HCT116 (cell line): ENCODE results near the gene BCKDHB. TPM values are rescaled to one million over a fixed set of nuclear protein-coding genes. Genes with fewer than 3 reads are reported as not detected.
A peak's percentile ranks its signal among the peaks of the same experiment; 100 is the strongest.
"Not testable (repeated sequence)": the region's sequence is repeated elsewhere in the genome, so short reads cannot be mapped to it uniquely, and the experiment has no call there.

ENCODE experiments used
- ATAC-seq: fragments of 200-7000 bp; cut with Tn5 transposase; 2 replicates; pipeline ENCODE4 v1.9.1; 2020; ENCODE audit warnings: mild to moderate bottlenecking, moderate library complexity
- BruUV-seq: library from RNA; stranded (reverse); fragments of 400-500 nt; replicated peaks from 2 replicates; lab custom pipeline; 2021; lab: Mats Ljungman, UMichigan
- CTCF ChIA-PET: fragments of 300-600 bp; sonication (Branson Sonifier 250); formaldehyde crosslinking; loops from one replicate; lab custom pipeline; 2021; ENCODE audit warnings: antibody characterized with exemption; lab: Charles Lee
- POLR2A ChIA-PET: fragments of 300-600, 350-600 bp; sonication (Branson Sonifier 250); formaldehyde crosslinking; loops from one replicate; lab custom pipeline; 2021; ENCODE audit warnings: antibody characterized with exemption; lab: Charles Lee
- RAD21 ChIA-PET, 2 experiments: fragments of 300-600 bp; sonication (Branson Sonifier 250); formaldehyde crosslinking; loops; one replicate each; lab custom pipeline; 2023; ENCODE audit warnings: low total read pairs in 2 of 2; ENCODE audit not compliant: uncharacterized antibody in 2 of 2, unreplicated experiment in 2 of 2, low non-redundant PET in 1 of 2; lab: Charles Lee
- DNase-seq: peaks from one replicate; pipeline ENCODE4 v3.0.0-alpha.2; 2010; ENCODE audit warnings: low read depth, low spot score
- H2AFZ ChIP-seq: fragments of 200-600 bp; shearing (Covaris generic), sonication (generic); 2 replicates; pipeline ENCODE4 v1.6.1; 2017; ENCODE audit warnings: low read depth, mixed run types, mixed read lengths, antibody characterized with exemption, low read length; ENCODE audit not compliant: poor library complexity, severe bottlenecking
- H3K27ac ChIP-seq: 2 replicates; pipeline ENCODE4 v1.5.1; 2012; ENCODE audit warnings: low read depth, low read length
- H3K27me3 ChIP-seq: fragments of 200-600 bp; sonication (generic); 2 replicates; pipeline ENCODE4 v1.6.1; 2016; ENCODE audit warnings: mixed run types, low read length, mixed read lengths; ENCODE audit not compliant: insufficient read depth
- H3K36me3 ChIP-seq, 2 experiments: fragments of 200-500 bp in 1 of 2; fragments of 200-600 bp in 1 of 2; sonication (Bioruptor generic) in 1 of 2; sonication (generic) in 1 of 2; 2 replicates each; pipeline versions ENCODE4 v1.5.1 to v1.6.1; 2014 to 2016; ENCODE audit warnings: low read length in 2 of 2, inconsistent platforms in 1 of 2, mixed read lengths in 1 of 2, mixed run types in 1 of 2; ENCODE audit not compliant: insufficient read depth in 2 of 2, control insufficient read depth in 1 of 2
- H3K4me1 ChIP-seq, 2 experiments: fragments of 200-600 bp in 1 of 2; sonication (generic) in 1 of 2; 2 replicates each; pipeline versions ENCODE4 v1.5.1 to v1.6.1; 2012 to 2017; ENCODE audit warnings: low read length in 2 of 2, inconsistent platforms in 1 of 2, mild to moderate bottlenecking in 1 of 2, mixed read lengths in 1 of 2, mixed run types in 1 of 2, moderate library complexity in 1 of 2; ENCODE audit not compliant: insufficient read depth in 2 of 2, control insufficient read depth in 1 of 2
- H3K4me2 ChIP-seq: fragments of 200-600 bp; sonication (generic); 2 replicates; pipeline ENCODE4 v1.6.1; 2017; ENCODE audit warnings: mixed run types, low read length, mixed read lengths
- H3K4me3 ChIP-seq, 2 experiments: fragments of 200-600 bp in 1 of 2; sonication (generic) in 1 of 2; replicated peaks in 1 of 2; 2 replicates each; pipeline ENCODE4 v1.5.1; 2011 to 2016; ENCODE audit warnings: low read length in 2 of 2, control low read depth in 1 of 2, low read depth in 1 of 2, mild to moderate bottlenecking in 1 of 2, mixed read lengths in 1 of 2, mixed run types in 1 of 2
- H3K79me2 ChIP-seq: fragments of 200-600 bp; sonication (generic); 2 replicates; pipeline ENCODE4 v1.6.1; 2017; ENCODE audit warnings: mild to moderate bottlenecking, mixed run types, low read length, moderate library complexity, mixed read lengths; ENCODE audit not compliant: insufficient read depth
- H3K9ac ChIP-seq: fragments of 200-600 bp; sonication (generic); 2 replicates; pipeline ENCODE4 v1.6.1; 2016; ENCODE audit warnings: low read length, mixed read lengths
- H3K9me2 ChIP-seq: fragments of 200-600 bp; sonication (generic), shearing (Covaris generic); 2 replicates; pipeline ENCODE4 v1.6.1; 2017; ENCODE audit warnings: mixed run types, mild to moderate bottlenecking, moderate library complexity; ENCODE audit not compliant: insufficient read depth
- H3K9me3 ChIP-seq, 2 experiments: fragments of 200-500 bp in 1 of 2; fragments of 200-600 bp in 1 of 2; sonication (Bioruptor generic) in 1 of 2; sonication (generic) in 1 of 2; 2 replicates each; pipeline ENCODE4 v1.6.1; 2014 to 2017; ENCODE audit warnings: low read length in 2 of 2, mixed read lengths in 2 of 2, inconsistent platforms in 1 of 2, low read depth in 1 of 2, mild to moderate bottlenecking in 1 of 2, mixed run types in 1 of 2, moderate library complexity in 1 of 2; ENCODE audit not compliant: control insufficient read depth in 1 of 2, insufficient read depth in 1 of 2
- H4K20me1 ChIP-seq: fragments of 200-600 bp; sonication (generic), shearing (Covaris generic); 2 replicates; pipeline ENCODE4 v1.6.1; 2017; ENCODE audit warnings: mixed run types, mild to moderate bottlenecking, moderate library complexity; ENCODE audit not compliant: insufficient read depth
- EZH2 ChIP-seq: fragments of 200-600 bp; sonication (generic); IDR thresholded peaks from 2 replicates; pipeline ENCODE4 v1.6.1; 2017; ENCODE audit warnings: antibody characterized with exemption, mixed run types
- POLR2A ChIP-seq: IDR thresholded peaks from 2 replicates; pipeline ENCODE4 v1.7.0; 2011; ENCODE audit warnings: borderline replicate concordance; ENCODE audit not compliant: insufficient read depth, insufficient read length; ENCODE audit errors: extremely low read depth
- POLR2AphosphoS5 ChIP-seq: IDR thresholded peaks from 2 replicates; pipeline ENCODE4 v1.6.1; 2011; ENCODE audit warnings: mild to moderate bottlenecking, low read depth, low read length, moderate library complexity
- SIN3A ChIP-seq: IDR thresholded peaks from 2 replicates; pipeline ENCODE4 v1.6.1; 2012; ENCODE audit warnings: low read depth
- intact Hi-C: fragments of 100-400 bp; cut with micrococcal nuclease; formaldehyde crosslinking; loops from 2 replicates; pipeline ENCODE4 v1.10.0; 2022
- total RNA-seq: library from RNA; stranded (reverse); gene quantifications from one replicate; pipeline ENCODE4 v1.2.1, GENCODE V29; 2021; ENCODE audit not compliant: unreplicated experiment

BCKDHB gene
- total RNA-seq, 1 experiment from 2014 or later: 11.2 TPM

GRCh38 chr6:80105972-80106417 is 476 bp upstream of the BCKDHB start:
- ATAC-seq (no peak), DNase-seq (no peak)
- Histone ChIP-seq H3K36me3 (no peaks in the 10 kb centered on the region), H3K4me1 (peaks cover 8 to 12% of the 10 kb centered on the region in 2 experiments), H3K27ac (no peak overlapping the region; the same call in 1 of the 2 replicates), H3K9me2 (no peaks in the 10 kb centered on the region), H3K79me2 (peaks cover 7% of the 10 kb centered on the region; the same call in 1 of the 2 replicates), H3K9me3 (no peaks in the 10 kb centered on the region), H3K4me2 (peak overlapping the region; percentile 76), H3K4me3 (peak overlapping the region; percentile 75 to 80), H4K20me1 (no peaks in the 10 kb centered on the region), H2AFZ (peak overlapping the region; percentile 98), H3K9ac (peak overlapping the region; percentile 50), H3K27me3 (no peaks in the 10 kb centered on the region)
- intact Hi-C loops: no loop called here
- BruUV-seq: no TSS peak
- POLR2A ChIA-PET: interaction anchor here (0.6 to 1.4 kb wide), 7 partner anchors 8 to 130 kb away, joined by 3 to 5 read pairs (median 4); partner anchors contain the start of gene TTK
- CTCF ChIA-PET: interaction anchor here (0.7 to 1.2 kb wide), 2 partner anchors 11 to 238 kb away, joined by 3 read pairs; no protein-coding TSS in a partner anchor
- no peak; the same call in 1 of the 2 replicates for TF ChIP-seq SIN3A
- TF ChIP-seq POLR2AphosphoS5: 0 out of 2 replicates have a peak, but pooled peaks have one; percentile 86
- peak; percentile 92 for TF ChIP-seq POLR2A
- no peak for TF ChIP-seq EZH2
- RAD21 ChIA-PET: interaction anchor here (0.9 to 1.0 kb wide), 2 partner anchors 19 to 1506 kb away, joined by 3 read pairs; no protein-coding TSS in a partner anchor

- BruUV-seq, intact Hi-C loops, H3K9ac ChIP-seq, RAD21 ChIA-PET, POLR2A ChIA-PET, H3K9me3 ChIP-seq, H3K9me2 ChIP-seq, CTCF ChIA-PET, H3K4me3 ChIP-seq, DNase-seq, H3K27ac ChIP-seq, H3K4me2 ChIP-seq, ATAC-seq, H2AFZ ChIP-seq, H3K79me2 ChIP-seq, H3K4me1 ChIP-seq, H3K36me3 ChIP-seq, H4K20me1 ChIP-seq, H3K27me3 ChIP-seq: not testable (repeated sequence)
These were observed 16.1 kb downstream of the BCKDHB start for GRCh38 chr6:80122576-80122975.
